ENCODE results near the gene SYTL2.
A peak's percentile ranks its signal among the peaks of the same experiment; 100 is the strongest.

Gene SYTL2

GRCh38 chr11:85647604-85648299 lies 163.2 kb downstream of the SYTL2 start, which contains the start of gene TMEM126A:
Gene TMEM126A, plus strand, starts transcription at chr11:85647967. Its CDS starts 2,289 bp downstream, at chr11:85650256.
- peak; percentile 90 for DNase-seq

- no peak for DNase-seq
Measured at GRCh38 chr11:85647078-85647477, 163.9 kb downstream of the SYTL2 start.
